Progenitor cell of endocrine pancreas (in vitro differentiated cells): ENCODE data around the gene NLRC5. TPM values are rescaled to one million over a fixed set of nuclear protein-coding genes. Genes with fewer than 3 reads are reported as not detected.

Source experiments
- DNase-seq: peaks from one replicate; pipeline ENCODE4 v3.0.0; 2021; ENCODE audit warnings: low spot score; ENCODE audit not compliant: unreplicated experiment
- H3K27ac Mint-ChIP-seq: 2 replicates; pipeline ENCODE4 v1.8.0; 2021; ENCODE audit warnings: mild to moderate bottlenecking, moderate library complexity, mixed read lengths
- H3K27me3 Mint-ChIP-seq: 2 replicates; pipeline ENCODE4 v1.8.0; 2021; ENCODE audit warnings: mixed read lengths
- H3K36me3 Mint-ChIP-seq: 2 replicates; pipeline ENCODE4 v1.8.0; 2022; ENCODE audit warnings: mixed read lengths; ENCODE audit not compliant: insufficient read depth
- H3K4me1 Mint-ChIP-seq: 2 replicates; pipeline ENCODE4 v1.8.0; 2021; ENCODE audit warnings: low read depth, mixed read lengths
- H3K4me3 Mint-ChIP-seq: 2 replicates; pipeline ENCODE4 v1.8.0; 2021; ENCODE audit warnings: low read depth, mild to moderate bottlenecking, moderate library complexity, mixed read lengths
- H3K9me3 Mint-ChIP-seq: 2 replicates; pipeline ENCODE4 v1.8.0; 2021; ENCODE audit warnings: low read depth, mixed read lengths
- total RNA-seq: library from RNA; stranded (reverse); gene quantifications from 2 replicates; pipeline ENCODE4 v1.2.1, GENCODE V29; 2021
- TF ChIP-seq, protein P1 (sequence below): fragments of 200-600 bp; sonication (generic); IDR thresholded peaks from one replicate; pipeline ENCODE4 v1.5.0; 2021; ENCODE audit warnings: antibody characterized with exemption, mild to moderate bottlenecking; ENCODE audit not compliant: unreplicated experiment

The NLRC5 gene
- total RNA-seq, 1 donor from 2014 or later = not detected

DNA sequence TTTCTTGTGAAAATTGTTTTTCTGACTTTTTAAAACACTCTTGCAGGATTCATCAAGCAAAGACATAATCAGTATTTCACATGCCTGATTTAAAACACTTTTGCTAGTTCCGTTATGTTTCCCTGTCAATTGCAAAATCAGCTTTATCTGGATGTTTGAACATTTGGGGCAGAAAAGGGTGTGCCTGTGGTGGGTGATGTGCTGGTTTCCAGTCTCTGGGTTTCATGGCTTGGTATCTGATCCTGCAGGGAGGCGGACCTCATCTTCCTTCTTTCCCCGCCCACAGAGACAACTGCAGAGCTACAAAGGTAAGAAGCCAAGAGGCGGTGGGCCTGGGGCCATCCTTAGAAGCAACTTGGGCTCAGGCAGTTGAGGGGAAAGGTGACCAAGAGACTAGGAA lies 41.8 kb downstream of the NLRC5 start:
- Mint-ChIP-seq H3K4me3 (no peak overlapping the region), H3K27ac (no peak overlapping the region), H3K27me3 (peaks cover 20% of the 10 kb centered on the region), H3K9me3 (peaks cover 5% of the 10 kb centered on the region), H3K4me1 (no peaks in the 10 kb centered on the region), H3K36me3 (no peaks in the 10 kb centered on the region)
- DNase-seq = no peak
- TF ChIP-seq, protein P1, sequence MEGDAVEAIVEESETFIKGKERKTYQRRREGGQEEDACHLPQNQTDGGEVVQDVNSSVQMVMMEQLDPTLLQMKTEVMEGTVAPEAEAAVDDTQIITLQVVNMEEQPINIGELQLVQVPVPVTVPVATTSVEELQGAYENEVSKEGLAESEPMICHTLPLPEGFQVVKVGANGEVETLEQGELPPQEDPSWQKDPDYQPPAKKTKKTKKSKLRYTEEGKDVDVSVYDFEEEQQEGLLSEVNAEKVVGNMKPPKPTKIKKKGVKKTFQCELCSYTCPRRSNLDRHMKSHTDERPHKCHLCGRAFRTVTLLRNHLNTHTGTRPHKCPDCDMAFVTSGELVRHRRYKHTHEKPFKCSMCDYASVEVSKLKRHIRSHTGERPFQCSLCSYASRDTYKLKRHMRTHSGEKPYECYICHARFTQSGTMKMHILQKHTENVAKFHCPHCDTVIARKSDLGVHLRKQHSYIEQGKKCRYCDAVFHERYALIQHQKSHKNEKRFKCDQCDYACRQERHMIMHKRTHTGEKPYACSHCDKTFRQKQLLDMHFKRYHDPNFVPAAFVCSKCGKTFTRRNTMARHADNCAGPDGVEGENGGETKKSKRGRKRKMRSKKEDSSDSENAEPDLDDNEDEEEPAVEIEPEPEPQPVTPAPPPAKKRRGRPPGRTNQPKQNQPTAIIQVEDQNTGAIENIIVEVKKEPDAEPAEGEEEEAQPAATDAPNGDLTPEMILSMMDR = no peak

DNA sequence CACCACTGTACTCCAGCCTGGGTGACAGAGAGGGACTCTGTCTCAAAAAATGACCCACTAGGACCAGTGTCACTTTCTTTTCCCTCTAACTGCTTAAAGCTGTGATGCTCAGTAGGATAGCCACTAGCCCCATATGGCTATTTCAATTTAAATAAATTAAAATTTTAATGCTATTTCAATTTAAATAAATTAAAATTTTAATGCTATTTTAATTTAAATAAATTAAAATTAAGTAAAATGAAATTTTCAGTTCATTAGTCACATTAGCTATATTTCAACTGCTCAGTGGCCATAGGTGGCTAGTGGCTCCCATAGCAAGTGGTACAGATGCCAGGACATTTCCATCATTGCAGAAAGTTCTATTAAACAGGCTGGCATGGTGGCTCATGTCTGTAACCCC lies 43.0 kb downstream of the NLRC5 start:
- H3K9me3 Mint-ChIP-seq = peaks cover 5% of the 10 kb centered on the region
- no peak overlapping the region for H3K4me3 Mint-ChIP-seq
- H3K36me3 Mint-ChIP-seq = no peaks in the 10 kb centered on the region
- TF ChIP-seq, protein P1 = no peak
- no peaks in the 10 kb centered on the region for H3K4me1 Mint-ChIP-seq
- no peak overlapping the region for H3K27ac Mint-ChIP-seq
- H3K27me3 Mint-ChIP-seq = peaks cover 20% of the 10 kb centered on the region
- DNase-seq = no peak

DNA sequence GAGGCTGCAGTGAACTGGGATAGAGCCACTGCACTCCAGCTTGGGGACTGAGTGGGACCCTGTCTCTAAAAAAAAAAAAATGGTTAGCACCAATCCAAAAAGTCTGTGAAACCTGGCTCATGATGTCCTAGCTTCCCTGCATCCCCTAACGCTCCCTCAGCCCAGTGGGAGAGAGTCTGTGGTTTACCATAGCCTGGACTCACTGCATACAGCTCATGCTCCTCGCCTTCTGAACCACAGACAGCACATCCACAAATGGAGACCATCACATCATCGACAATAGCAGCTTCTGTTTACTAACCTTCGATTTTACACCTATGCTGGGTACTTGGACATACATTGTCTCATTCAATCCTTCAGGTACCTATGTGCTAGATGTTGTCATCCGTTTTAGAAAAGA lies 43.6 kb downstream of the NLRC5 start:
- H3K4me3 Mint-ChIP-seq = no peak overlapping the region
- TF ChIP-seq, protein P1 = no peak
- H3K36me3 Mint-ChIP-seq = no peaks in the 10 kb centered on the region
- H3K27me3 Mint-ChIP-seq = peaks cover 20% of the 10 kb centered on the region
- no peaks in the 10 kb centered on the region for H3K4me1 Mint-ChIP-seq
- no peak overlapping the region for H3K27ac Mint-ChIP-seq
- DNase-seq = no peak
- H3K9me3 Mint-ChIP-seq = peaks cover 5% of the 10 kb centered on the region

DNA sequence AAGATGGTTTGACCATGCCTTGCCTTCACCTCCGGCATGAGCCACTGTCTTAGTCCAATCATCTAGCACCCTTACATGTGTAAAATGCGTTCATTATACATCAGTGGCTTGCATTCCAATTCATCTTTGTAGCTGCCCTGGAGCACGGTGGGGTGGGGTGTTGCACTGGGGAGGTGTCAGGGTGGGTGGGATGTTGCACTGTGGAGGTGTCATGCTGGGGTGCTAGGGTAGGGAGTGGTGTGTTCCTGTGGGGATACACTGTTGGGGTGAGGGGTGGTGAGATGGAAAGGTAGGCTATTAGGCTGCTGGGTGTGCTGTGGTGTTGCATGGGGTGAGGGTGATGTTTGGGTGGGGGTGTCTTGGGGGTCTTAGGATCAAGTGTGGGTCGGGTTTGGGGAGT lies 47.0 kb downstream of the NLRC5 start:
- no peak for DNase-seq
- Mint-ChIP-seq H3K27me3 (peaks cover 21% of the 10 kb centered on the region), H3K27ac (no peak overlapping the region), H3K9me3 (peaks cover 4% of the 10 kb centered on the region), H3K36me3 (no peaks in the 10 kb centered on the region), H3K4me3 (no peak overlapping the region), H3K4me1 (no peaks in the 10 kb centered on the region)
- TF ChIP-seq, protein P1 = no peak

DNA sequence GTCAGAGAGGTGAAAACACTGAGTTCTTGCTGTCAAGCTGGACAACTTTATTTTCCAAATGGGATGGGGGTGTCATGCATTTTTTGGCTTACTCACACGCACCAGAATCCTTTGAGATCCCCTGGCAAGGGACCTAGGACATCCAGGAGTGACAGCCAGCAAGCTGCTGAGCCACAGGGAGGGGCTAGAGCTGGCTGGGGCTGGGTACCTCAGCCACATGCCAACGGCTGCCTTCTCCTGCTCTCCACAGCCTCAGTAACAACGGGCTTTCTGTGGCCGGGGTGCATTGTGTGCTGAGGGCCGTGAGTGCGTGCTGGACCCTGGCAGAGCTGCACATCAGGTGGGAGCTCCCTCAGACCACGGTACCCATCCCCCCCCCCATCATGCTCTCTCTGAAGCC lies 47.6 kb downstream of the NLRC5 start:
- Mint-ChIP-seq H3K4me1 (no peaks in the 10 kb centered on the region), H3K27me3 (peaks cover 21% of the 10 kb centered on the region), H3K36me3 (no peaks in the 10 kb centered on the region), H3K27ac (no peak overlapping the region), H3K4me3 (no peak overlapping the region), H3K9me3 (peaks cover 4% of the 10 kb centered on the region)
- DNase-seq = no peak
- TF ChIP-seq, protein P1 = no peak

DNA sequence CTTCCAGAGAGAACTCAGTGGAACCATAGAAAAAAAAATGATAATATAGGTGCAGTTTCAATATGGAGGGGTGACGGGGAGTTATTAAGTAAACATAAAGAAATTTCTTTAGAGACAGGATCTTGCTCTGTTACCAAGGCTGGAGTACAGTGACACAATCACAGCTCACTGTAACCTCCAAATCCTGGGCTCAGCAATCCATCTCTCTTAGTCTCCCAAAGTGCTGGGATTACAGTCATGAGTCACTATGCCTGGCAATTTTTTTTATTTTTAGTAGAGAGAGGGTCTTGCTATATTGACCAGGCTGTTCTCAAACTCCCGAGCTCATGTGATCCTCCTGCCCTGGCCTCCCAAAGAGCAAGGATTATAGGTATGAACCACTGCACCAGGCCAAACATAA lies 48.8 kb downstream of the NLRC5 start:
- H3K4me1 Mint-ChIP-seq = no peaks in the 10 kb centered on the region
- H3K4me3 Mint-ChIP-seq = no peak overlapping the region
- peaks cover 21% of the 10 kb centered on the region for H3K27me3 Mint-ChIP-seq
- no peak for DNase-seq
- TF ChIP-seq, protein P1 = no peak
- H3K27ac Mint-ChIP-seq = no peak overlapping the region
- H3K36me3 Mint-ChIP-seq = no peaks in the 10 kb centered on the region
- H3K9me3 Mint-ChIP-seq = peaks cover 4% of the 10 kb centered on the region
